Measurements from ENCODE around the gene TRAF3IP1.

GRCh38 chr2:238415893-238416292 lies 95.6 kb downstream of the TRAF3IP1 start:
- TF ChIP-seq CTCF (IDR thresholded peaks at IDR 0.05) = no peak
- no peak for TF ChIP-seq POLR2A (IDR thresholded peaks at IDR 0.05)

Measured in uterus (tissue), 2 donors.